GM12878 (cell line): ENCODE data around the gene COL16A1. TPM values are rescaled to one million over a fixed set of nuclear protein-coding genes. Genes with fewer than 3 reads are reported as not detected.

Experiments
- ATAC-seq: fragments of 200-7000 bp; cut with Tn5 transposase; 3 replicates; pipeline ENCODE4 v1.9.1; 2020; ENCODE audit warnings: mild to moderate bottlenecking, moderate library complexity
- BruUV-seq: library from RNA; stranded (reverse); fragments of 400-500 nt; replicated peaks from 2 replicates; lab custom pipeline; 2021; lab: Mats Ljungman, UMichigan
- CTCF ChIA-PET: fragments of 300-600 bp; sonication (Branson Sonifier 250); formaldehyde crosslinking; extraction: SDS; loops from one replicate; lab custom pipeline; 2021; ENCODE audit warnings: inconsistent platforms; lab: Yijun Ruan, JAX
- POLR2A ChIA-PET: fragments of 350-600 bp; formaldehyde crosslinking; extraction: SDS; loops from one replicate; lab custom pipeline; 2021; ENCODE audit warnings: inconsistent platforms; lab: Charles Lee
- RAD21 ChIA-PET: fragments of 300-600 bp; sonication (Branson Sonifier 250); formaldehyde crosslinking; loops from one replicate; lab custom pipeline; 2023; ENCODE audit warnings: antibody characterized with exemption; ENCODE audit not compliant: unreplicated experiment; lab: Charles Lee
- SMC1A ChIA-PET: fragments of 300-600 bp; sonication (Branson Sonifier 250); formaldehyde crosslinking; loops from one replicate; lab custom pipeline; 2023; ENCODE audit not compliant: unreplicated experiment, uncharacterized antibody; lab: Charles Lee
- DNase-seq: peaks from one replicate; pipeline ENCODE4 v3.0.0-alpha.2; 2011; ENCODE audit warnings: low read depth, low spot score
- FAIRE-seq: peaks from 3 replicates; lab custom pipeline; 2011; peaks lifted over from hg19 to GRCh38; lab: Jason Lieb, UNC
- H2AFZ ChIP-seq: 2 replicates; pipeline ENCODE4 v1.6.0; 2011; ENCODE audit warnings: low read depth, low read length, control low read depth; ENCODE audit not compliant: control insufficient read depth
- H3K27ac ChIP-seq: 2 replicates; pipeline ENCODE4 v1.5.1; 2011; ENCODE audit warnings: control low read depth; ENCODE audit not compliant: control insufficient read depth, insufficient read depth
- H3K27me3 ChIP-seq, 2 experiments: replicated peaks in 1 of 2; 2 replicates each; pipeline versions ENCODE4 v1.6.0 to v1.6.1; 2011; ENCODE audit warnings: low read length in 1 of 2; ENCODE audit not compliant: control insufficient read depth in 2 of 2, insufficient read depth in 2 of 2
- H3K36me3 ChIP-seq, 2 experiments: 2 replicates each; pipeline ENCODE4 v1.5.1; 2011; ENCODE audit warnings: low read length in 1 of 2; ENCODE audit not compliant: control insufficient read depth in 2 of 2, insufficient read depth in 2 of 2
- H3K4me1 ChIP-seq: 2 replicates; pipeline ENCODE4 v1.6.1; 2011; ENCODE audit warnings: mild to moderate bottlenecking, low read length, moderate library complexity, mixed read lengths; ENCODE audit not compliant: control insufficient read depth, insufficient read depth
- H3K4me2 ChIP-seq: 2 replicates; pipeline ENCODE4 v1.6.0; 2011; ENCODE audit warnings: control low read depth; ENCODE audit not compliant: control insufficient read depth, insufficient read depth
- H3K4me3 ChIP-seq: fragments of 200-600 bp; sonication (generic); 2 replicates; pipeline ENCODE4 v1.5.1; 2016
- H3K79me2 ChIP-seq: 2 replicates; pipeline ENCODE4 v1.6.0; 2011; ENCODE audit warnings: low read length; ENCODE audit not compliant: control insufficient read depth, insufficient read depth
- H3K9ac ChIP-seq: 2 replicates; pipeline ENCODE4 v1.8.0; 2011; ENCODE audit warnings: low read length, control low read depth, mixed read lengths; ENCODE audit not compliant: control insufficient read depth, insufficient read depth
- H3K9me3 ChIP-seq: replicated peaks from 3 replicates; pipeline ENCODE4 v1.5.1; 2011; ENCODE audit warnings: mild to moderate bottlenecking, low read length; ENCODE audit not compliant: control insufficient read depth, insufficient read depth
- H4K20me1 ChIP-seq: 2 replicates; pipeline ENCODE4 v1.6.0; 2011; ENCODE audit not compliant: control insufficient read depth, insufficient read depth
- DPF2 ChIP-seq: fragments of 450-650 bp; IDR thresholded peaks from 2 replicates; pipeline ENCODE4 v1.6.1; 2017; ENCODE audit warnings: mild to moderate bottlenecking
- EZH2 ChIP-seq: IDR thresholded peaks from 2 replicates; pipeline ENCODE4 v1.6.1; 2012; ENCODE audit warnings: low read depth, mild to moderate bottlenecking, control low read depth, inconsistent platforms, low read length, borderline replicate concordance; ENCODE audit not compliant: control insufficient read depth
- TCF3 ChIP-seq: IDR thresholded peaks from 2 replicates; pipeline ENCODE4 v1.6.1; 2012; ENCODE audit warnings: low read depth, mild to moderate bottlenecking, low read length, borderline replicate concordance; ENCODE audit not compliant: insufficient read depth
- WGBS: methylation state at CpG from one replicate; pipeline ENCODE4 v1.1.6; 2016; ENCODE audit warnings: low lambda C conversion rate; ENCODE audit not compliant: insufficient replicate concordance, insufficient coverage; ENCODE audit errors: missing lambda C conversion rate; 5-methylcytosine and 5-hydroxymethylcytosine counted together
- in situ Hi-C: fragments of 300-500 bp; cut with MboI; formaldehyde crosslinking; loops from 9 replicates; pipeline ENCODE4 v1.14.3; 2018; ENCODE audit warnings: mixed read lengths
- intact Hi-C: fragments of 100-400 bp; cut with micrococcal nuclease; formaldehyde crosslinking; loops from one replicate; pipeline ENCODE4 v1.14.2; 2022; ENCODE audit not compliant: unreplicated experiment
- polyA plus RNA-seq, 11 experiments: library from polyadenylated mRNA; depleted of rRNA in 4 of 11; unstranded in 6 of 11; stranded (reverse) in 5 of 11; fragments of >200 nt; fragmentation: Nextera tagmentation in 4 of 11; fragmentation: Illumina TruSeq in 1 of 11; extraction: Ambion mirVana in 4 of 11; extraction: Trizol in 1 of 11; gene quantifications; 1 replicate in 1 of 11; 2 replicates in 10 of 11; pipeline versions ENCODE4 v1.2.1 to v1.2.3, GENCODE V29; 2011 to 2016; ENCODE audit warnings: inconsistent platforms in 2 of 11, missing spikeins in 2 of 11, low read depth in 1 of 11
- total RNA-seq, 4 experiments: library from RNA; depleted of rRNA in 3 of 4; stranded (reverse); fragments of >200 nt in 3 of 4; fragmentation: Illumina TruSeq in 1 of 4; extraction: Trizol in 1 of 4; gene quantifications; 2 replicates each; pipeline versions ENCODE4 v1.2.1 to v1.2.3, GENCODE V29; 2013 to 2021
- TF ChIP-seq, protein P1 (sequence below): fragments of 450-650 bp; IDR thresholded peaks from 2 replicates; pipeline ENCODE4 v1.6.1; 2017; ENCODE audit warnings: mild to moderate bottlenecking, moderate library complexity
- TF ChIP-seq, protein P2 (sequence below): IDR thresholded peaks from 2 replicates; pipeline ENCODE4 v1.6.1; 2011; ENCODE audit warnings: low read depth, mild to moderate bottlenecking, low read length, moderate library complexity, borderline replicate concordance; ENCODE audit errors: extremely low read depth
- TF ChIP-seq, protein P3 (sequence below): fragments of 450-650 bp; IDR thresholded peaks from 2 replicates; pipeline ENCODE4 v1.6.1; 2017; ENCODE audit warnings: antibody characterized with exemption, mild to moderate bottlenecking, moderate library complexity

Gene COL16A1
- total and polyA plus RNA-seq, 10 of the 15 experiments (the other 5 are each of a cell fraction or from before 2014, with no cell fraction given) = 0.02 to 3.7 (median 0.59) TPM

DNA sequence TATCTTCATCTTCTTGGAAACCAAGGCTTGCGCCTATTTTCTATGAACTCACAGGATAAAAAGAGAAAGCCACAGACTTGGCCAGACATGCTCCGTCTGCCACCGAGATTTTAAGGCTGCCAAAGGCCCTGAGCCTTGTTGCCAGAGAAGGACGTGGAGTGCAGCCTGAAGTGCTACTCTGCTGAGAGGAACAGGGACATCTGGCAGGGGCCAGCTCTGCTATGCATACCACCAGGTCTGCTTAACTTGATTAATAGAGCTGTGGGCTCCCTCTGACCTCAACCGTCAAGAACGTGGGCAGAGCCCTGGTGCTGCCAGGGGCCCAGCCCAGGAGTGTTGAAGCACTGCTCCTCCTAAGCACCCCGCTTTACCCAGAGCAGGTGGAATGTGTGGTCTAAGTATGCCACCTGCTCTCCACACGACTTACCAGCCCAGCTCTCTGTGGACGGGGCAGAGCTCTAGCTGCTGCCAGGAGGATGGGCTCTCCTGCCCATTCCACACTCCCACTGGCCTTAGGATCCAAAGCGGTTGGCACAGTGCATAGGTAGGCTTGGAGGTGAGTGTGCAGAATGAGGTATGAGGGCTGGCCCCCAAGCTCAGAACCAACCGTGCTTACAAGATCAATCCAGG lies 75.8 kb downstream of the COL16A1 start:
- RAD21 ChIA-PET = no interaction called here
- Histone ChIP-seq H3K9ac (no peak overlapping the region), H3K4me2 (no peak overlapping the region)

More for the DNA sequence above, 75.8 kb downstream of the COL16A1 start:
- Histone ChIP-seq H2AFZ (no peak overlapping the region), H3K4me3 (no peak overlapping the region), H3K27ac (no peak overlapping the region), H3K9me3 (no peaks in the 10 kb centered on the region), H3K4me1 (no peaks in the 10 kb centered on the region; the same call in 1 of the 2 replicates), H4K20me1 (no peaks in the 10 kb centered on the region; the same call in 1 of the 2 replicates), H3K27me3 (no peaks in the 10 kb centered on the region), H3K36me3 (peaks cover 33 to 36% of the 10 kb centered on the region in 2 experiments), H3K79me2 (no peaks in the 10 kb centered on the region)
- BruUV-seq = no TSS peak
- CTCF ChIA-PET = interaction anchor here (0.7 to 3.8 kb wide), 3 partner anchors 9 to 58 kb away, joined by 3 to 18 read pairs (median 15); no protein-coding TSS in a partner anchor
- SMC1A ChIA-PET = no interaction called here
- intact Hi-C loops = no loop called here
- ATAC-seq (no peak), FAIRE-seq (no peak), DNase-seq (no peak)
- in situ Hi-C loops = no loop called here
- 88% methylated on average over 11 of the region's 11 CpGs for WGBS
- POLR2A ChIA-PET = interaction anchor here (1.5 kb wide), 1 partner anchor 9 kb away, joined by 3 read pairs; no protein-coding TSS in a partner anchor
- TF ChIP-seq, protein P1, sequence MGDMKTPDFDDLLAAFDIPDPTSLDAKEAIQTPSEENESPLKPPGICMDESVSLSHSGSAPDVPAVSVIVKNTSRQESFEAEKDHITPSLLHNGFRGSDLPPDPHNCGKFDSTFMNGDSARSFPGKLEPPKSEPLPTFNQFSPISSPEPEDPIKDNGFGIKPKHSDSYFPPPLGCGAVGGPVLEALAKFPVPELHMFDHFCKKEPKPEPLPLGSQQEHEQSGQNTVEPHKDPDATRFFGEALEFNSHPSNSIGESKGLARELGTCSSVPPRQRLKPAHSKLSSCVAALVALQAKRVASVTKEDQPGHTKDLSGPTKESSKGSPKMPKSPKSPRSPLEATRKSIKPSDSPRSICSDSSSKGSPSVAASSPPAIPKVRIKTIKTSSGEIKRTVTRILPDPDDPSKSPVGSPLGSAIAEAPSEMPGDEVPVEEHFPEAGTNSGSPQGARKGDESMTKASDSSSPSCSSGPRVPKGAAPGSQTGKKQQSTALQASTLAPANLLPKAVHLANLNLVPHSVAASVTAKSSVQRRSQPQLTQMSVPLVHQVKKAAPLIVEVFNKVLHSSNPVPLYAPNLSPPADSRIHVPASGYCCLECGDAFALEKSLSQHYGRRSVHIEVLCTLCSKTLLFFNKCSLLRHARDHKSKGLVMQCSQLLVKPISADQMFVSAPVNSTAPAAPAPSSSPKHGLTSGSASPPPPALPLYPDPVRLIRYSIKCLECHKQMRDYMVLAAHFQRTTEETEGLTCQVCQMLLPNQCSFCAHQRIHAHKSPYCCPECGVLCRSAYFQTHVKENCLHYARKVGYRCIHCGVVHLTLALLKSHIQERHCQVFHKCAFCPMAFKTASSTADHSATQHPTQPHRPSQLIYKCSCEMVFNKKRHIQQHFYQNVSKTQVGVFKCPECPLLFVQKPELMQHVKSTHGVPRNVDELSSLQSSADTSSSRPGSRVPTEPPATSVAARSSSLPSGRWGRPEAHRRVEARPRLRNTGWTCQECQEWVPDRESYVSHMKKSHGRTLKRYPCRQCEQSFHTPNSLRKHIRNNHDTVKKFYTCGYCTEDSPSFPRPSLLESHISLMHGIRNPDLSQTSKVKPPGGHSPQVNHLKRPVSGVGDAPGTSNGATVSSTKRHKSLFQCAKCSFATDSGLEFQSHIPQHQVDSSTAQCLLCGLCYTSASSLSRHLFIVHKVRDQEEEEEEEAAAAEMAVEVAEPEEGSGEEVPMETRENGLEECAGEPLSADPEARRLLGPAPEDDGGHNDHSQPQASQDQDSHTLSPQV = no peak
- TF ChIP-seq EZH2 = no peak
- TF ChIP-seq, protein P2, sequence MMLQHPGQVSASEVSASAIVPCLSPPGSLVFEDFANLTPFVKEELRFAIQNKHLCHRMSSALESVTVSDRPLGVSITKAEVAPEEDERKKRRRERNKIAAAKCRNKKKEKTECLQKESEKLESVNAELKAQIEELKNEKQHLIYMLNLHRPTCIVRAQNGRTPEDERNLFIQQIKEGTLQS = no peak
- TF ChIP-seq, protein P3, sequence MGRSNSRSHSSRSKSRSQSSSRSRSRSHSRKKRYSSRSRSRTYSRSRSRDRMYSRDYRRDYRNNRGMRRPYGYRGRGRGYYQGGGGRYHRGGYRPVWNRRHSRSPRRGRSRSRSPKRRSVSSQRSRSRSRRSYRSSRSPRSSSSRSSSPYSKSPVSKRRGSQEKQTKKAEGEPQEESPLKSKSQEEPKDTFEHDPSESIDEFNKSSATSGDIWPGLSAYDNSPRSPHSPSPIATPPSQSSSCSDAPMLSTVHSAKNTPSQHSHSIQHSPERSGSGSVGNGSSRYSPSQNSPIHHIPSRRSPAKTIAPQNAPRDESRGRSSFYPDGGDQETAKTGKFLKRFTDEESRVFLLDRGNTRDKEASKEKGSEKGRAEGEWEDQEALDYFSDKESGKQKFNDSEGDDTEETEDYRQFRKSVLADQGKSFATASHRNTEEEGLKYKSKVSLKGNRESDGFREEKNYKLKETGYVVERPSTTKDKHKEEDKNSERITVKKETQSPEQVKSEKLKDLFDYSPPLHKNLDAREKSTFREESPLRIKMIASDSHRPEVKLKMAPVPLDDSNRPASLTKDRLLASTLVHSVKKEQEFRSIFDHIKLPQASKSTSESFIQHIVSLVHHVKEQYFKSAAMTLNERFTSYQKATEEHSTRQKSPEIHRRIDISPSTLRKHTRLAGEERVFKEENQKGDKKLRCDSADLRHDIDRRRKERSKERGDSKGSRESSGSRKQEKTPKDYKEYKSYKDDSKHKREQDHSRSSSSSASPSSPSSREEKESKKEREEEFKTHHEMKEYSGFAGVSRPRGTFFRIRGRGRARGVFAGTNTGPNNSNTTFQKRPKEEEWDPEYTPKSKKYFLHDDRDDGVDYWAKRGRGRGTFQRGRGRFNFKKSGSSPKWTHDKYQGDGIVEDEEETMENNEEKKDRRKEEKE = no peak
- TF ChIP-seq DPF2 = no peak
- TF ChIP-seq TCF3 = no peak
